ENCODE measurements around the gene OR1J1. TPM values are rescaled to one million over a fixed set of nuclear protein-coding genes. Genes with fewer than 3 reads are reported as not detected.

OR1J1 gene, protein sequence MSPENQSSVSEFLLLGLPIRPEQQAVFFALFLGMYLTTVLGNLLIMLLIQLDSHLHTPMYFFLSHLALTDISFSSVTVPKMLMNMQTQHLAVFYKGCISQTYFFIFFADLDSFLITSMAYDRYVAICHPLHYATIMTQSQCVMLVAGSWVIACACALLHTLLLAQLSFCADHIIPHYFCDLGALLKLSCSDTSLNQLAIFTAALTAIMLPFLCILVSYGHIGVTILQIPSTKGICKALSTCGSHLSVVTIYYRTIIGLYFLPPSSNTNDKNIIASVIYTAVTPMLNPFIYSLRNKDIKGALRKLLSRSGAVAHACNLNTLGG
- polyA plus RNA-seq (2011; rRNA removed): not detected in 2 replicates
- not detected in 2 replicates for polyA minus RNA-seq (2011; rRNA and poly(A)+ RNA removed)

DNA sequence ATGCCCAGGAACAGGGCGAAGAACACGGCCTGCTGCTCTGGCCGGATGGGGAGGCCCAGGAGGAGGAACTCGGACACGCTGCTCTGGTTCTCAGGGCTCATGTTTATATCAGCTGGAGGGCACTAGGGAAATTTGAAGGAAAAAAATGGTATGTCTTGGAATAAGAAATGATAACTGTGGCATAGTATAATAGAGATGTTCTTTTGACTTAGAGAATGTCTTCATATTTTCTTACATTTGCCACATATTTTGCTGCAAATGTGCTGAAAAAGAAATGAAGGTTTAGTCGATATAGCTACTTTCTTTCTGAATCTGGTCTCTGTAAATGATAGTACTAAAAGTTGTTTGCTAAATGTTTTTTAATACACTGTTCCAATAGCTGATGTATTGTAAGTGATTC lies at the start of gene OR1J1:
Gene OR1J1, minus strand, starts transcription at position 101 of the 400 bp plus-strand sequence. Its CDS starts 0 bp downstream, at position 101.
- no peaks in the 10 kb centered on the region for H3K27me3 ChIP-seq (ENCODE audit: control insufficient read depth, insufficient read depth, low read length)
- CTCF ChIA-PET: interaction anchor here (1.3 to 1.6 kb wide), 2 partner anchors 12 to 21 kb away, joined by 3 to 7 read pairs; no protein-coding TSS in a partner anchor
- POLR2A ChIA-PET: no interaction called here
- H3K4me3 ChIP-seq (ENCODE audit: low read depth, low read length): no peak within 1 kb of the TSS
- DNase-seq (ENCODE audit: low read depth, low spot score): no peak
- H3K9me3 ChIP-seq (ENCODE audit: control insufficient read depth, insufficient read depth, low read length): no peaks in the 10 kb centered on the region
- TF ChIP-seq, protein P1, sequence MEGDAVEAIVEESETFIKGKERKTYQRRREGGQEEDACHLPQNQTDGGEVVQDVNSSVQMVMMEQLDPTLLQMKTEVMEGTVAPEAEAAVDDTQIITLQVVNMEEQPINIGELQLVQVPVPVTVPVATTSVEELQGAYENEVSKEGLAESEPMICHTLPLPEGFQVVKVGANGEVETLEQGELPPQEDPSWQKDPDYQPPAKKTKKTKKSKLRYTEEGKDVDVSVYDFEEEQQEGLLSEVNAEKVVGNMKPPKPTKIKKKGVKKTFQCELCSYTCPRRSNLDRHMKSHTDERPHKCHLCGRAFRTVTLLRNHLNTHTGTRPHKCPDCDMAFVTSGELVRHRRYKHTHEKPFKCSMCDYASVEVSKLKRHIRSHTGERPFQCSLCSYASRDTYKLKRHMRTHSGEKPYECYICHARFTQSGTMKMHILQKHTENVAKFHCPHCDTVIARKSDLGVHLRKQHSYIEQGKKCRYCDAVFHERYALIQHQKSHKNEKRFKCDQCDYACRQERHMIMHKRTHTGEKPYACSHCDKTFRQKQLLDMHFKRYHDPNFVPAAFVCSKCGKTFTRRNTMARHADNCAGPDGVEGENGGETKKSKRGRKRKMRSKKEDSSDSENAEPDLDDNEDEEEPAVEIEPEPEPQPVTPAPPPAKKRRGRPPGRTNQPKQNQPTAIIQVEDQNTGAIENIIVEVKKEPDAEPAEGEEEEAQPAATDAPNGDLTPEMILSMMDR (IDR thresholded peaks at IDR 0.05; ENCODE audit: low read depth, low read length): no peak
- H3K27ac ChIP-seq (ENCODE audit: low read depth, low read length): no peak within 1 kb of the TSS

DNA sequence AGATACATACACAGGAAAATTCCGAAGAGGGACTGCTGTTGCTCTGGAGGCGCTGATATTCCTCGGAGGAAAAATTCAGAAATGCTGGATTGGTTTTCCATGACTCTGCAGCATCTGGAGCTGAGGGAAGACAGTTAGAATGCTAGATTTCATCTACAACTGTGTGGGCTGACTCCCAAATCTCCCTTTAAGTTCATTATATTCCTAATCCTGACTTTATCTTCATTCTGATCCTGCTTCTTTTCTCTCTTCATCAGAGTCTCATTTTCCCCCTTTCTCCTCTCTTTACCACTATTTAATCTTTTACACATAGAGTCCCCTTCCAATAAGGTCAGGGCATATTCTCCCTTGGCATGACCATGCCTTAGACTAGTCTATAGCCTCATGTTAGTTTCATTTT lies 49.5 kb upstream of the OR1J1 start, which contains the start of gene OR1N1:
Gene OR1N1, minus strand, starts transcription at position 101 of the 400 bp plus-strand sequence. Its CDS starts 0 bp downstream, at position 101.
- H3K27me3 ChIP-seq (ENCODE audit: control insufficient read depth, insufficient read depth, low read length): no peaks in the 10 kb centered on the region
- ChIA-PET POLR2A (no interaction called here), CTCF (no interaction called here)
- no peak within 1 kb of the TSS for H3K4me3 ChIP-seq (ENCODE audit: low read depth, low read length)
- H3K9me3 ChIP-seq (ENCODE audit: control insufficient read depth, insufficient read depth, low read length): no peaks in the 10 kb centered on the region
- DNase-seq (ENCODE audit: low read depth, low spot score): no peak
- TF ChIP-seq, protein P1 (IDR thresholded peaks at IDR 0.05; ENCODE audit: low read depth, low read length): no peak
- no peak within 1 kb of the TSS for H3K27ac ChIP-seq (ENCODE audit: low read depth, low read length)

DNA sequence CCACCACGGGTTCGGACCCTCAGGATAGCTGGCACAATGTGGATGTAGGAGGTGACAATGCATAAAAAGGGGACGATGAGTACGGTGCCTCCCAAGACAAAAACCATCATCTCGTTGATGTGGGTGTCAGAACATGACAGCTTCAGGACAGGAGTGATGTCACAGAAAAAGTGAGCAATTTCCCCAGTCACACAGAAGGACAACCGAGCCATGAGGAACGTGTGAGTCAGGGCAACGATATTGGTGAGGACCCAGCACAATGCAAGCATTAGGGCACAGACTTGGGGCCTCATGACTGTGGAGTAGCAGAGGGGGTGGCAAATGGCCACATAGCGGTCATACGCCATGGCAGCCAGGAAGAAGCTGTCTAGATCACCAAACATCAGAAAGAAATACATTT lies 48.9 kb upstream of the OR1J1 start:
- CTCF ChIA-PET: no interaction called here
- no peak overlapping the region for H3K27ac ChIP-seq (ENCODE audit: low read depth, low read length)
- H3K9me3 ChIP-seq (ENCODE audit: control insufficient read depth, insufficient read depth, low read length): no peaks in the 10 kb centered on the region
- POLR2A ChIA-PET: no interaction called here
- TF ChIP-seq, protein P1 (IDR thresholded peaks at IDR 0.05; ENCODE audit: low read depth, low read length): no peak
- no peak overlapping the region for H3K4me3 ChIP-seq (ENCODE audit: low read depth, low read length)
- no peak for DNase-seq (ENCODE audit: low read depth, low spot score)
- H3K27me3 ChIP-seq (ENCODE audit: control insufficient read depth, insufficient read depth, low read length): no peaks in the 10 kb centered on the region

DNA sequence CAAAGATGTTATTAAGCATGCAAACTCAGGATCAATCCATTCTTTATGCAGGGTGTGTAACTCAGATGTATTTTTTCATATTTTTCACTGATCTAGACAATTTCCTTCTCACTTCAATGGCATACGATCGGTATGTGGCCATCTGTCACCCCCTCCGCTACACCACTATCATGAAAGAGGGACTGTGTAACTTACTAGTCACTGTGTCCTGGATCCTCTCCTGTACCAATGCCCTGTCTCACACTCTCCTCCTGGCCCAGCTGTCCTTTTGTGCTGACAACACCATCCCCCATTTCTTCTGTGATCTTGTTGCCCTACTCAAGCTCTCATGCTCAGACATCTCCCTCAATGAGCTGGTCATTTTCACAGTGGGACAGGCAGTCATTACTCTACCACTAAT lies 41.6 kb upstream of the OR1J1 start:
- H3K4me3 ChIP-seq (ENCODE audit: low read depth, low read length): no peak overlapping the region
- H3K27me3 ChIP-seq (ENCODE audit: control insufficient read depth, insufficient read depth, low read length): no peaks in the 10 kb centered on the region
- H3K9me3 ChIP-seq (ENCODE audit: control insufficient read depth, insufficient read depth, low read length): no peaks in the 10 kb centered on the region
- no peak overlapping the region for H3K27ac ChIP-seq (ENCODE audit: low read depth, low read length)
- no peak for DNase-seq (ENCODE audit: low read depth, low spot score)
- ChIA-PET CTCF (no interaction called here), POLR2A (no interaction called here)
- TF ChIP-seq, protein P1 (IDR thresholded peaks at IDR 0.05; ENCODE audit: low read depth, low read length): no peak

DNA sequence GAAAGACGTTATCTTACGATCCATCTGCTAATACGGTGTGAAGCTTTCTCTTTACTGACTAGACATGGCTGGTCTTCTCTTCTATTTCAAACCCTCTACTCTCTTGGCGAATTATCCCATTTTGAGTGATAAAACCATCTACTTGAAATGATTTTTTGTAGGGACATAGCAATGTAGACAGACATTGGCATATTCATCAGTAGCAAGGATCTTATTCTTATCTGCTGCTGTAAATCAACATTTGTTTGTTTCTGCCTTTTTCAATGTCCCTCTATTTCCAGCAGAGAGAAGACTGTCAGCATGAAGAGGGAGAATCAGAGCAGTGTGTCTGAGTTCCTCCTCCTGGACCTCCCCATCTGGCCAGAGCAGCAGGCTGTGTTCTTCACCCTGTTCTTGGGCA lies 41.1 kb upstream of the OR1J1 start, which contains the start of gene OR1J4:
Gene OR1J4, plus strand, starts transcription at position 301 of the 400 bp plus-strand sequence. Its CDS starts 0 bp downstream, at position 301.
- CTCF ChIA-PET: no interaction called here
- POLR2A ChIA-PET: no interaction called here
- TF ChIP-seq, protein P1 (IDR thresholded peaks at IDR 0.05; ENCODE audit: low read depth, low read length): no peak
- Histone ChIP-seq H3K9me3 (ENCODE audit: control insufficient read depth, insufficient read depth, low read length) (no peaks in the 10 kb centered on the region), H3K27ac (ENCODE audit: low read depth, low read length) (no peak within 1 kb of the TSS), H3K4me3 (ENCODE audit: low read depth, low read length) (no peak within 1 kb of the TSS), H3K27me3 (ENCODE audit: control insufficient read depth, insufficient read depth, low read length) (no peaks in the 10 kb centered on the region)
- no peak for DNase-seq (ENCODE audit: low read depth, low spot score)

Measured in AG04450 (cell line).